Measurements from ENCODE around the gene LRFN2.

- TF ChIP-seq EZH2 (IDR thresholded peaks at IDR 0.05; ENCODE audit: low read length, unreplicated experiment), result no peak
- TF ChIP-seq CTCF (conservative IDR thresholded peaks at IDR 0.05; ENCODE audit: low read depth, low read length), result no peak
- no peak for TF ChIP-seq EZH2phosphoT487 (IDR thresholded peaks at IDR 0.05; ENCODE audit: borderline replicate concordance, low read length)
Measured at GRCh38 chr6:40512340-40512739, 74.8 kb downstream of the LRFN2 start.
